A172 (cell line): ENCODE results near the gene C10orf62. TPM values are rescaled to one million over a fixed set of nuclear protein-coding genes. Genes with fewer than 3 reads are reported as not detected.

Experiments
- DNase-seq: peaks from one replicate; pipeline ENCODE4 v3.0.0-alpha.2; 2015; ENCODE audit warnings: low spot score
- total RNA-seq: library from RNA; depleted of rRNA; stranded (reverse); fragments of >200 nt; shearing (Covaris generic); gene quantifications from 2 replicates; pipeline ENCODE4 v1.2.3, GENCODE V29; 2014

The C10orf62 gene
- total RNA-seq, 1 experiment from 2014 or later: not detected

- no peak for DNase-seq
Observed at GRCh38 chr10:97584798-97585438, 4.6 kb upstream of the C10orf62 start.

- DNase-seq: no peak
Observed at GRCh38 chr10:97585439-97585811, 4.1 kb upstream of the C10orf62 start.

GRCh38 chr10:97587183-97587582, 2.3 kb upstream of the C10orf62 start:
- DNase-seq: no peak

GRCh38 chr10:97590082-97590747, 694 bp downstream of the C10orf62 start:
- no peak for DNase-seq

GRCh38 chr10:97590748-97591495, 1.4 kb downstream of the C10orf62 start:
- no peak for DNase-seq

GRCh38 chr10:97593421-97593820, 3.9 kb downstream of the C10orf62 start:
- DNase-seq: no peak

- peak; percentile 94 for DNase-seq
Observed at GRCh38 chr10:97596101-97597082, 6.9 kb downstream of the C10orf62 start.

GRCh38 chr10:97597778-97598177, 8.3 kb downstream of the C10orf62 start:
- no peak for DNase-seq

GRCh38 chr10:97598407-97599271, 9.1 kb downstream of the C10orf62 start:
- no peak for DNase-seq

- no peak for DNase-seq
Observed at GRCh38 chr10:97599272-97599619, 9.7 kb downstream of the C10orf62 start.

GRCh38 chr10:97600616-97601015, 11.1 kb downstream of the C10orf62 start:
- DNase-seq: no peak

- DNase-seq: no peak
Observed at GRCh38 chr10:97601268-97602215, 12.0 kb downstream of the C10orf62 start.

GRCh38 chr10:97607095-97607636, 17.6 kb downstream of the C10orf62 start:
- DNase-seq: no peak

- DNase-seq: no peak
Observed at GRCh38 chr10:97608991-97609561, 19.6 kb downstream of the C10orf62 start.

GRCh38 chr10:97611473-97611872, 22.0 kb downstream of the C10orf62 start:
- DNase-seq: no peak

GRCh38 chr10:97612386-97612785, 22.9 kb downstream of the C10orf62 start:
- DNase-seq: peak; percentile 76

- no peak for DNase-seq
Observed at GRCh38 chr10:97618285-97618684, 28.8 kb downstream of the C10orf62 start.

- no peak for DNase-seq
Observed at GRCh38 chr10:97618733-97619132, 29.2 kb downstream of the C10orf62 start.

GRCh38 chr10:97623277-97623676, 33.8 kb downstream of the C10orf62 start:
- DNase-seq: no peak
